Ishikawa (cell line): ENCODE results near the gene VAMP4.

Source experiments
- EGR1 ChIP-seq: IDR thresholded peaks from 2 replicates; pipeline ENCODE4 v1.6.1; 2012
- FOXM1 ChIP-seq: IDR thresholded peaks from 2 replicates; pipeline ENCODE4 v1.6.1; 2012; ENCODE audit warnings: low read depth, borderline replicate concordance
- MAX ChIP-seq: IDR thresholded peaks from 2 replicates; pipeline ENCODE4 v1.6.1; 2012
- REST ChIP-seq: IDR thresholded peaks from 2 replicates; pipeline ENCODE4 v1.6.1; 2012; ENCODE audit warnings: low read depth, mild to moderate bottlenecking
- USF1 ChIP-seq: IDR thresholded peaks from 2 replicates; pipeline ENCODE4 v1.6.1; 2012
- YY1 ChIP-seq: IDR thresholded peaks from 2 replicates; pipeline ENCODE4 v1.6.1; 2012; ENCODE audit warnings: low read depth

- no peak for TF ChIP-seq REST
- no peak for TF ChIP-seq FOXM1
- TF ChIP-seq YY1: no peak
- no peak for TF ChIP-seq USF1
- TF ChIP-seq EGR1: no peak
- no peak for TF ChIP-seq MAX
Observed at GRCh38 chr1:171676823-171677222, 65.0 kb downstream of the VAMP4 start.
